ENCODE results near the gene TPCN2. TPM values are rescaled to one million over a fixed set of nuclear protein-coding genes. Genes with fewer than 3 reads are reported as not detected.

The TPCN2 gene
- total and polyA plus RNA-seq, 4 donors, result 6.4 to 20.8 (median 12.1) TPM

GRCh38 chr11:69058511-69059270 is 10.0 kb downstream of the TPCN2 start:
- DNase-seq (ENCODE audit: low spot score), result no peak
- Histone ChIP-seq H3K27ac (ENCODE audit: low read depth in 1 of 2, low read length in 2 of 2) (no peak overlapping the region), H3K4me3 (ENCODE audit: low read depth in 1 of 3, low read length in 3 of 3) (no peak overlapping the region), H3K27me3 (ENCODE audit: control insufficient read depth in 4 of 4, insufficient read depth in 4 of 4, low read length in 3 of 4) (no peaks in the 10 kb centered on the region), H3K9ac (ENCODE audit: low read depth in 1 of 2, low read length in 2 of 2) (no peak overlapping the region), H3K36me3 (ENCODE audit: control insufficient read depth in 4 of 4, insufficient read depth in 3 of 4, low read depth in 1 of 4, low read length in 3 of 4) (peaks cover 2 to 47% (median 7%) of the 10 kb centered on the region in 4 donors), H3K9me3 (ENCODE audit: control insufficient read depth in 4 of 4, low read length in 3 of 4) (no peaks in the 10 kb centered on the region), H3K4me1 (ENCODE audit: control insufficient read depth in 4 of 4, insufficient read depth in 4 of 4, low read length in 3 of 4) (peaks cover 4 to 24% (median 19%) of the 10 kb centered on the region in 4 donors)
- 91% methylated on average over 23 of the region's 23 CpGs for WGBS
- TF ChIP-seq RXRA (IDR thresholded peaks at IDR 0.05), result no peak
- no peak for TF ChIP-seq NR2F2 (IDR thresholded peaks at IDR 0.05)
- TF ChIP-seq FOXA2 (IDR thresholded peaks at IDR 0.05), result no peak
- TF ChIP-seq JUND (IDR thresholded peaks at IDR 0.05), result no peak
- TF ChIP-seq EGR1 (IDR thresholded peaks at IDR 0.05; ENCODE audit: low read depth in 2 of 2), result no peak
- TF ChIP-seq, protein P1, sequence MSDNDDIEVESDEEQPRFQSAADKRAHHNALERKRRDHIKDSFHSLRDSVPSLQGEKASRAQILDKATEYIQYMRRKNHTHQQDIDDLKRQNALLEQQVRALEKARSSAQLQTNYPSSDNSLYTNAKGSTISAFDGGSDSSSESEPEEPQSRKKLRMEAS (IDR thresholded peaks at IDR 0.05), result no peak
- no peak for TF ChIP-seq SP1 (IDR thresholded peaks at IDR 0.05)
- TF ChIP-seq ZBTB33 (IDR thresholded peaks at IDR 0.05), result no peak
- TF ChIP-seq RAD21 (IDR thresholded peaks at IDR 0.05), result no peak
- no peak for TF ChIP-seq REST (IDR thresholded peaks at IDR 0.05)
- TF ChIP-seq GABPA (IDR thresholded peaks at IDR 0.05 in 1 of 2, conservative IDR thresholded peaks at IDR 0.05 in 1 of 2), result no peak
- no peak for TF ChIP-seq CTCF (IDR thresholded peaks at IDR 0.05; ENCODE audit: low read depth, low read length, missing input control)
- no peak for TF ChIP-seq YY1 (IDR thresholded peaks at IDR 0.05)
- no peak for TF ChIP-seq TAF1 (conservative IDR thresholded peaks at IDR 0.05)
- TF ChIP-seq HNF4G (IDR thresholded peaks at IDR 0.05), result no peak
- TF ChIP-seq, protein P2, sequence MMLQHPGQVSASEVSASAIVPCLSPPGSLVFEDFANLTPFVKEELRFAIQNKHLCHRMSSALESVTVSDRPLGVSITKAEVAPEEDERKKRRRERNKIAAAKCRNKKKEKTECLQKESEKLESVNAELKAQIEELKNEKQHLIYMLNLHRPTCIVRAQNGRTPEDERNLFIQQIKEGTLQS (IDR thresholded peaks at IDR 0.05), result no peak
- no peak for TF ChIP-seq HNF4A (conservative IDR thresholded peaks at IDR 0.05)
- no peak for TF ChIP-seq FOXA1 (IDR thresholded peaks at IDR 0.05)
